GM23338 (cell line): Measurements from ENCODE around the gene DNAJB13.

ENCODE experiments used
- CTCF ChIP-seq, 2 experiments: fragments of 200-600 bp in 1 of 2; sonication (generic) in 1 of 2; conservative IDR thresholded peaks; 2 replicates each; pipeline versions ENCODE4 v1.5.1 to v1.6.1; 2016 to 2017; ENCODE audit warnings: antibody characterized with exemption in 2 of 2, low read depth in 2 of 2, mild to moderate bottlenecking in 2 of 2, moderate library complexity in 1 of 2
- ETS1 ChIP-seq: IDR thresholded peaks from 2 replicates; pipeline ENCODE4 v1.6.1; 2016; ENCODE audit warnings: antibody characterized with exemption
- POLR2AphosphoS5 ChIP-seq: IDR thresholded peaks from 2 replicates; pipeline ENCODE4 v1.6.1; 2016; ENCODE audit warnings: antibody characterized with exemption, low read depth
- REST ChIP-seq: IDR thresholded peaks from one replicate; pipeline ENCODE4 v1.6.1; 2018; ENCODE audit warnings: antibody characterized with exemption; ENCODE audit not compliant: unreplicated experiment

- no peak for TF ChIP-seq CTCF (conservative IDR thresholded peaks at IDR 0.05; ENCODE audit: low read depth in 2 of 2)
- TF ChIP-seq POLR2AphosphoS5: no peak
- no peak for TF ChIP-seq ETS1
- TF ChIP-seq REST: no peak
Measured at GRCh38 chr11:74019860-74020259, 69.0 kb downstream of the DNAJB13 start.
